ENCODE data around the gene RNASE2. TPM values are rescaled to one million over a fixed set of nuclear protein-coding genes. Genes with fewer than 3 reads are reported as not detected.

RNASE2 gene
- total RNA-seq, 2 donors from 2014 or later: not detected

GRCh38 chr14:20999591-20999990, 44.3 kb downstream of the RNASE2 start:
- ATAC-seq (no peak), DNase-seq (no peak)
- no peak overlapping the region for H3K4me3 ChIP-seq
- H3K27ac ChIP-seq: no peak overlapping the region
- no peaks in the 10 kb centered on the region for H3K27me3 ChIP-seq
- H3K4me1 ChIP-seq: no peaks in the 10 kb centered on the region
- intact Hi-C loops (cut with DNase I): no loop called here
- TF ChIP-seq CTCF (IDR thresholded peaks at IDR 0.05): no peak
- no peak for TF ChIP-seq POLR2A (IDR thresholded peaks at IDR 0.05)
- 66 to 71% methylated on average over 4 of the region's 4 CpGs for WGBS, 2 donors
- H3K9me3 ChIP-seq: no peaks in the 10 kb centered on the region
- H3K36me3 ChIP-seq (replicated peaks in 1 of 2; ENCODE audit: insufficient read depth in 1 of 2, low read depth in 2 of 2): peaks cover 16 to 21% of the 10 kb centered on the region in 2 donors

DNA sequence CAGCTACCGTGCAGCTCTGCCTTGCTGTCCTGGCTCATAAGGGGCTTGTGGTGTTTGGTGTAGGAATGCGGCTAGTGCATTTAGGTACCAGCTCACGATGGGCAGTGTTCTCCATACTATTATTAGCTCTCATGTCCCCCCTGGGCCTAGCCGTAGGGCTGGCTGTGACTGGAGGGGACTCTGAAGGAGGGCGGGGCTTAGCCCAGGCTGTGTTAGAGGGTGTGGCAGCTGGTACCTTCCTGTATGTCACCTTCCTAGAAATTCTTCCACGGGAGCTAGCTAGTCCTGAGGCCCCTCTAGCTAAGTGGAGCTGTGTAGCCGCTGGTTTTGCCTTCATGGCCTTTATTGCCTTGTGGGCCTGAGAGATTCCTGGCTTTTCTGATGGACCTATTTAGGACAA, 45.9 kb downstream of the RNASE2 start:
- DNase-seq (no peak), ATAC-seq (no peak)
- no peak overlapping the region for H3K27ac ChIP-seq
- H3K9me3 ChIP-seq: no peaks in the 10 kb centered on the region
- peaks cover 5 to 6% of the 10 kb centered on the region in 2 donors for H3K36me3 ChIP-seq (replicated peaks in 1 of 2; ENCODE audit: insufficient read depth in 1 of 2, low read depth in 2 of 2)
- WGBS, 2 donors: 66 to 70% methylated on average over 6 to 7 of the region's 7 CpGs
- TF ChIP-seq CTCF (IDR thresholded peaks at IDR 0.05) (no peak), POLR2A (IDR thresholded peaks at IDR 0.05) (no peak)
- no peaks in the 10 kb centered on the region for H3K4me1 ChIP-seq
- intact Hi-C loops (cut with DNase I): no loop called here
- H3K4me3 ChIP-seq: no peak overlapping the region
- H3K27me3 ChIP-seq: no peaks in the 10 kb centered on the region

DNA sequence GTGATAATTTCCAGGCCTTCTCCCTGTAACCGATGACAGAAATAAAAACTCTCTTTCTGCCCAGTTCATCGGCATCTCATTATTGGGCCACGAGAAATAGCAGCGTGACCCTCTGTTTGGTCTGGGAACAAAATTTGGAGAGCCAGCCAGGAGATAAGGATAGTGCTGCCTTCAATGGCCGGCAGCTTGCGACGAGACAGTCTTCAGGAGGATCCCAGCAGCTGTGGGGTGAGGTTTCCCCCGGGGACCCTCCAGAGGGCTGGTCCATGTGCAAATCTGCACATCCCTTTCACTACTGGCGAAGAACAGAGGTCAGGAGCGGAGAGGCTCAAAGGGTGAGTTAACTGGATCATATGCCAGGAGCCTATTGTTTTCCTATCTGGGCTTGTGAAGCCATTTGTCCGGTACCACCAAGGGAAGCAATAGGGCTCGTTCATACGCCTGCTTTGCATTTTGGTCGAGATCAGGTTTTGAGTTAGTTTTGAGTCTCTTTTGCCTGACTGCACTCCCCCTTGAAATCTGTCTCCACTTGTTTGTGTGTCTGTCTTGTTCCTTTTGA, 48.6 kb downstream of the RNASE2 start:
- DNase-seq (no peak), ATAC-seq (no peak)
- Histone ChIP-seq H3K27ac (no peak overlapping the region), H3K27me3 (no peaks in the 10 kb centered on the region), H3K4me1 (no peaks in the 10 kb centered on the region), H3K9me3 (no peaks in the 10 kb centered on the region), H3K36me3 (replicated peaks in 1 of 2; ENCODE audit: insufficient read depth in 1 of 2, low read depth in 2 of 2) (no peaks in the 10 kb centered on the region), H3K4me3 (no peak overlapping the region)
- intact Hi-C loops (cut with DNase I): no loop called here
- 77 to 79% methylated on average over 14 of the region's 14 CpGs for WGBS, 2 donors
- TF ChIP-seq CTCF (IDR thresholded peaks at IDR 0.05): no peak
- TF ChIP-seq POLR2A (IDR thresholded peaks at IDR 0.05): no peak

Small RNA genes within 50 kb of the gene (small RNA-seq; reads per million reads assigned to genes)
- gene RN7SL189P: not detected

Other genes starting within 250 kb of the RNASE2 start
- gene EDDM3A, start 209.6 kb upstream of the RNASE2 start, total RNA-seq: not detected
- gene EDDM3B, start 187.1 kb upstream of the RNASE2 start, total RNA-seq: not detected
- gene RNASE6, start 174.2 kb upstream of the RNASE2 start, total RNA-seq: 1 to 10 TPM in 1 of 2 donors, not detected in 1; 9.6 TPM
- 100 to 1,000 TPM; 316 to 772 TPM for gene RNASE1, start 152.6 kb upstream of the RNASE2 start, total RNA-seq
- not detected for gene RNASE3, start 64.1 kb upstream of the RNASE2 start, total RNA-seq
- gene METTL17, start 34.5 kb downstream of the RNASE2 start, total RNA-seq: 10 to 100 TPM; 39.2 to 73.7 TPM
- gene SLC39A2, start 43.8 kb downstream of the RNASE2 start, total RNA-seq: not detected
- 100 to 1,000 TPM; 133 to 178 TPM for gene NDRG2, start 69.6 kb downstream of the RNASE2 start, total RNA-seq
- 1 to 10 TPM in 1 of 2 donors, not detected in 1; 1.3 TPM for gene TPPP2, start 74.7 kb downstream of the RNASE2 start, total RNA-seq
- gene RNASE13, start 79.3 kb downstream of the RNASE2 start, total RNA-seq: not detected
- 1 to 10 TPM in 1 of 2 donors, not detected in 1; 1.0 TPM for gene RNASE7, start 86.9 kb downstream of the RNASE2 start, total RNA-seq
- not detected for gene RNASE8, start 102.3 kb downstream of the RNASE2 start, total RNA-seq
- 100 to 1,000 TPM in 1 of 2 donors, 10 to 100 TPM in 1; 58.4 to 142 TPM for gene ARHGEF40, start 114.8 kb downstream of the RNASE2 start, total RNA-seq
- 10 to 100 TPM; 28.3 to 39.2 TPM for gene ZNF219, start 143.2 kb downstream of the RNASE2 start, total RNA-seq
- gene TMEM253, start 145.6 kb downstream of the RNASE2 start, total RNA-seq: 1 to 10 TPM in 1 of 2 donors, not detected in 1; 1.3 TPM
- not detected for gene OR5AU1, start 200.6 kb downstream of the RNASE2 start, total RNA-seq

Data from body of pancreas (tissue), 4 donors.